Mucosa of descending colon (tissue), 3 donors: ENCODE measurements around the gene TKFC. TPM values are rescaled to one million over a fixed set of nuclear protein-coding genes. Genes with fewer than 3 reads are reported as not detected.

Experiments
- ATAC-seq: fragments of 200-7000 bp; cut with Tn5 transposase; one replicate; pipeline ENCODE4 v1.9.1; 2020; ENCODE audit warnings: mild to moderate bottlenecking, moderate library complexity
- DNase-seq, 3 donors: peaks; one replicate each; pipeline ENCODE4 v3.0.0-alpha.2; 2020
- H3K36me3 ChIP-seq: fragments of 200-600 bp; one replicate; pipeline ENCODE4 v1.8.0; 2021; ENCODE audit warnings: low read depth, mild to moderate bottlenecking
- H3K4me1 ChIP-seq: fragments of 200-600 bp; one replicate; pipeline ENCODE4 v1.8.0; 2021; ENCODE audit warnings: low read depth, mild to moderate bottlenecking
- H3K4me3 ChIP-seq: fragments of 200-600 bp; one replicate; pipeline ENCODE4 v1.8.0; 2021; ENCODE audit warnings: mild to moderate bottlenecking
- H3K9me3 ChIP-seq: fragments of 200-600 bp; one replicate; pipeline ENCODE4 v1.8.0; 2021; ENCODE audit warnings: mild to moderate bottlenecking
- CTCF ChIP-seq: fragments of 200-600 bp; IDR thresholded peaks from one replicate; pipeline ENCODE4 v1.8.0; 2022; ENCODE audit warnings: antibody characterized with exemption, mild to moderate bottlenecking
- intact Hi-C, 2 donors: fragments of 100-400 bp; cut with DNase I in 1 of 2; cut with micrococcal nuclease in 1 of 2; formaldehyde crosslinking; loops; one replicate each; pipeline versions ENCODE4 v1.11.0 to v1.11.1; 2022; cut with DNase I, micrococcal nuclease
- total RNA-seq, 3 donors: library from RNA; stranded (reverse); fragmentation: NEBNext Ultra II Directional in 2 of 3; extraction: Animal tissue kit (Norgen Biotek cat#: 25700) in 2 of 3; gene quantifications; one replicate each; pipeline versions ENCODE4 v1.2.1 to v1.2.4, GENCODE V29; 2021 to 2023
- donor health status: DM: no; HTN: no; CAD: no; lungs with moderate emphysema.
- donor health status: DM: no; HTN: no; CAD: no.
- donor health status: DM: no; HTN: yes; CAD: no.

The TKFC gene
- total RNA-seq, 3 donors from 2014 or later: 30.9 to 78.8 (median 63.1) TPM

- Histone ChIP-seq H3K4me3 (no peak overlapping the region), H3K36me3 (peaks cover 30% of the 10 kb centered on the region), H3K4me1 (no peaks in the 10 kb centered on the region), H3K9me3 (no peaks in the 10 kb centered on the region)
- DNase-seq: no peak
- ATAC-seq: no peak
- no peak for TF ChIP-seq CTCF
- intact Hi-C loops: no loop called here
Measured at GRCh38 chr11:61309141-61309540, 23.9 kb upstream of the TKFC start.

- intact Hi-C loops: no loop called here
- TF ChIP-seq CTCF: no peak
- DNase-seq (no peak), ATAC-seq (no peak)
- no peaks in the 10 kb centered on the region for H3K4me1 ChIP-seq
- peaks cover 31% of the 10 kb centered on the region for H3K36me3 ChIP-seq
- H3K4me3 ChIP-seq: no peak overlapping the region
- H3K9me3 ChIP-seq: no peaks in the 10 kb centered on the region
Measured at GRCh38 chr11:61309739-61310138, 23.3 kb upstream of the TKFC start.

- H3K4me1 ChIP-seq: no peaks in the 10 kb centered on the region
- intact Hi-C loops: no loop called here
- H3K36me3 ChIP-seq: peaks cover 31% of the 10 kb centered on the region
- no peaks in the 10 kb centered on the region for H3K9me3 ChIP-seq
- ATAC-seq: no peak
- no peak for TF ChIP-seq CTCF
- no peak overlapping the region for H3K4me3 ChIP-seq
- no peak for DNase-seq
Measured at GRCh38 chr11:61310749-61311148, 22.3 kb upstream of the TKFC start.

GRCh38 chr11:61315260-61315659 is 17.8 kb upstream of the TKFC start:
- DNase-seq (no peak), ATAC-seq (no peak)
- no peaks in the 10 kb centered on the region for H3K9me3 ChIP-seq
- intact Hi-C loops: no loop called here
- no peak for TF ChIP-seq CTCF
- peaks cover 25% of the 10 kb centered on the region for H3K36me3 ChIP-seq
- no peak overlapping the region for H3K4me3 ChIP-seq
- no peaks in the 10 kb centered on the region for H3K4me1 ChIP-seq

- intact Hi-C loops: no loop called here
- no peaks in the 10 kb centered on the region for H3K36me3 ChIP-seq
- peaks cover 1% of the 10 kb centered on the region for H3K4me1 ChIP-seq
- DNase-seq: no peak
- no peak for TF ChIP-seq CTCF
- no peak for ATAC-seq
- no peak overlapping the region for H3K4me3 ChIP-seq
- H3K9me3 ChIP-seq: no peaks in the 10 kb centered on the region
Measured at GRCh38 chr11:61325649-61326414, 7.2 kb upstream of the TKFC start.
